Stimulated activated CD4-positive, alpha-beta T cell treated with anti-CD3 and anti-CD28 coated beads, Interleukin-4, amount 100 ng/mL, for 24 hours (primary cell): ENCODE results near the gene BET1L.
"Not testable (repeated sequence)": the region's sequence is repeated elsewhere in the genome, so short reads cannot be mapped to it uniquely, and the experiment has no call there.

ENCODE experiments used
- DNase-seq: peaks from one replicate; pipeline ENCODE4 v3.0.0-alpha.2; 2020

The BET1L gene

GRCh38 chr11:207208-207862 lies at the start of gene BET1L, which contains the start of gene RIC8A:
BET1L (minus strand) TSS chr11:207399; CDS start chr11:207321, 78 bp downstream.
RIC8A (plus strand) TSS chr11:207708; CDS start chr11:208855, 1,147 bp downstream.
- DNase-seq, result peak; percentile 98

GRCh38 chr11:255816-256215 lies 48.6 kb upstream of the BET1L start:
- DNase-seq, result no peak

- DNase-seq, result no peak
These were observed 48.0 kb upstream of the BET1L start for GRCh38 chr11:255176-255575.

GRCh38 chr11:253886-254270 lies 46.7 kb upstream of the BET1L start:
- no peak for DNase-seq

- DNase-seq, result no peak
These were observed 46.1 kb upstream of the BET1L start for GRCh38 chr11:253160-253885.

- no peak for DNase-seq
These were observed 45.5 kb upstream of the BET1L start for GRCh38 chr11:252666-253065.

- no peak for DNase-seq
These were observed 44.4 kb upstream of the BET1L start for GRCh38 chr11:251550-251949.

GRCh38 chr11:250740-251299 lies 43.6 kb upstream of the BET1L start:
- DNase-seq, result peak; percentile 82

GRCh38 chr11:250274-250673 lies 43.1 kb upstream of the BET1L start:
- DNase-seq, result no peak

GRCh38 chr11:249062-249461 lies 41.9 kb upstream of the BET1L start:
- no peak for DNase-seq

- no peak for DNase-seq
These were observed 37.2 kb upstream of the BET1L start for GRCh38 chr11:244376-244775.

GRCh38 chr11:241634-242033 lies 34.4 kb upstream of the BET1L start:
- no peak for DNase-seq

GRCh38 chr11:240315-240714 lies 33.1 kb upstream of the BET1L start:
- DNase-seq, result no peak

- DNase-seq, result not testable (repeated sequence)
These were observed 31.1 kb upstream of the BET1L start for GRCh38 chr11:238346-238745.

GRCh38 chr11:236774-237767 lies 29.9 kb upstream of the BET1L start, which contains the start of gene PSMD13:
PSMD13 (plus strand) TSS chr11:236976; CDS start chr11:237050, 74 bp downstream.
- DNase-seq, result peak; percentile 92

- DNase-seq, result peak; percentile 79
These were observed 29.0 kb upstream of the BET1L start, which contains the start of gene SIRT3 for GRCh38 chr11:235997-236773. SIRT3 (minus strand) TSS chr11:236342; CDS start chr11:236328, 14 bp downstream.

GRCh38 chr11:235609-235996 lies 28.4 kb upstream of the BET1L start:
- DNase-seq, result peak; percentile 84

- no peak for DNase-seq
These were observed 28.0 kb upstream of the BET1L start for GRCh38 chr11:235180-235579.

GRCh38 chr11:232783-233565 lies 25.8 kb upstream of the BET1L start:
- DNase-seq, result no peak

GRCh38 chr11:230431-230830 lies 23.2 kb upstream of the BET1L start:
- no peak for DNase-seq

- DNase-seq, result no peak
These were observed 20.7 kb upstream of the BET1L start for GRCh38 chr11:227824-228379.
